Vagina (tissue), 2 donors: ENCODE data around the gene C1QTNF1. TPM values are rescaled to one million over a fixed set of nuclear protein-coding genes. Genes with fewer than 3 reads are reported as not detected.

Experiments
- DNase-seq, 2 donors: peaks; one replicate each; pipeline ENCODE4 v3.0.0-alpha.2; 2017; ENCODE audit errors: extremely low spot score in 2 of 2
- H3K27ac ChIP-seq: fragments of 200-600 bp; sonication (generic); one replicate; pipeline ENCODE4 v1.5.1; 2019
- H3K27me3 ChIP-seq: fragments of 200-600 bp; sonication (generic); one replicate; pipeline ENCODE4 v1.5.1; 2019
- H3K36me3 ChIP-seq, 2 donors: fragments of 200-600 bp; sonication (generic); one replicate each; pipeline ENCODE4 v1.5.1; 2017 to 2019
- H3K4me1 ChIP-seq: fragments of 200-600 bp; sonication (generic); one replicate; pipeline ENCODE4 v1.5.1; 2019
- H3K4me3 ChIP-seq, 2 donors: fragments of 200-600 bp; sonication (generic); 1 replicate in 1 of 2; 2 replicates in 1 of 2; pipeline ENCODE4 v1.5.1; 2016 to 2019
- H3K9me3 ChIP-seq: fragments of 200-600 bp; sonication (generic); one replicate; pipeline ENCODE4 v1.5.1; 2019
- POLR2A ChIP-seq, 2 donors: fragments of 450-650 bp; IDR thresholded peaks; one replicate each; pipeline ENCODE4 v1.6.1; 2017; ENCODE audit warnings: antibody characterized with exemption in 2 of 2, mild to moderate bottlenecking in 2 of 2, moderate library complexity in 2 of 2
- POLR2AphosphoS5 ChIP-seq, 2 donors: sonication (generic); formaldehyde crosslinking; IDR thresholded peaks; one replicate each; pipeline ENCODE4 v1.9.0; 2017; ENCODE audit warnings: antibody characterized with exemption in 2 of 2, mild to moderate bottlenecking in 2 of 2, low read depth in 1 of 2; ENCODE audit not compliant: insufficient read depth in 1 of 2
- intact Hi-C: fragments of 100-400 bp; cut with DNase I; formaldehyde crosslinking; loops from one replicate; pipeline ENCODE4 v1.15.1; 2023
- total RNA-seq: library from RNA; depleted of rRNA; stranded (reverse); fragments of >200 nt; gene quantifications from one replicate; pipeline ENCODE4 v1.2.3, GENCODE V29; 2016
- TF ChIP-seq, protein P1 (sequence below), 3 experiments: fragments of 450-650 bp in 2 of 3; fragments of 200-600 bp in 1 of 3; sonication (generic) in 1 of 3; IDR thresholded peaks; one replicate each; pipeline ENCODE4 v1.5.1; 2017 to 2019; ENCODE audit warnings: antibody characterized with exemption in 3 of 3, mild to moderate bottlenecking in 2 of 3, moderate library complexity in 2 of 3

Gene C1QTNF1
- total RNA-seq, 1 donor from 2014 or later: 30.7 TPM

DNA sequence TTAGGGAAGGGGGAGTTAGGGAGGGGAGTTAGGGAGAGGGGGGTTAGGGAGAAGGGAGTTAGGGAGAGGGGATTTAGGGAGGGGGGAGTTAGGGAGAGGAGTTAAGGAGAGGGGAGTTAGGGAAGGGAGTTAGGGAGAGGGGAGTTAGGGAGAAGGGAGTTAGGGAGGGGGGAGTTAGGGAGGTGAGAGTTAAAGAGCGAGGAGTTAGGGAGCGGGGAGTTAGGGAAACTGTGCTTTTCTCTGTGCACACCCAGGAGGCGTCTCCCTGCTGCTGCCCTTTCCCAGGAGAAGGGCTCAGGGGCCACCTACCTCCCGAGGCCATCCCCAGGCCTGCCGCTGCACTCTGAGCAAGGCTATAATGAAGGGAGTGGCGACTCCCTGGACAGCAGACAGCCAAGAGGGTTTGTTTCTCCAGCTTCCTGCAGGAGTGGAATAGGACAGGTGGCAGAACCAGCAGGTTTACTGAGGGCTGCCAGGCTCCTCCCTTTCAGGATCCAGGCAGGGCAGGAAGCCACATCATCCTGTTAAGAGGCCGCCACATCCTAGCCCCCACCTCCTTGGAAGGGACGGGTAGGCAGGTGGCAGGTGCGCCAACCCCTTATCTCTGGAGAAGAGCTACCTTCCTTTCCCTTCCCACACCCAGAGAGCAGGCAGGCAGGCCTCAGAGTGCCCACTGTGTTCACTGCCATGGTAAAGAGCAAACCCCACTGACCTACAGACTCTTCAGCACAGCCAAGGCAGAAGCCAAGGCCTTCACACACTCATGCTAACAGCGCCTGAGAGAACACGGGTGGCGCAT, 18.7 kb upstream of the C1QTNF1 start:
- Histone ChIP-seq H3K27ac (no peak overlapping the region), H3K27me3 (no peaks in the 10 kb centered on the region), H3K4me3 (no peak overlapping the region), H3K4me1 (peaks cover 51% of the 10 kb centered on the region), H3K9me3 (no peaks in the 10 kb centered on the region), H3K36me3 (peaks cover 0 to 8% of the 10 kb centered on the region in 2 donors)
- TF ChIP-seq POLR2AphosphoS5 (IDR thresholded peaks at IDR 0.05; ENCODE audit: insufficient read depth in 1 of 2, low read depth in 1 of 2) (no peak), POLR2A (IDR thresholded peaks at IDR 0.05) (no peak)
- TF ChIP-seq, protein P1, sequence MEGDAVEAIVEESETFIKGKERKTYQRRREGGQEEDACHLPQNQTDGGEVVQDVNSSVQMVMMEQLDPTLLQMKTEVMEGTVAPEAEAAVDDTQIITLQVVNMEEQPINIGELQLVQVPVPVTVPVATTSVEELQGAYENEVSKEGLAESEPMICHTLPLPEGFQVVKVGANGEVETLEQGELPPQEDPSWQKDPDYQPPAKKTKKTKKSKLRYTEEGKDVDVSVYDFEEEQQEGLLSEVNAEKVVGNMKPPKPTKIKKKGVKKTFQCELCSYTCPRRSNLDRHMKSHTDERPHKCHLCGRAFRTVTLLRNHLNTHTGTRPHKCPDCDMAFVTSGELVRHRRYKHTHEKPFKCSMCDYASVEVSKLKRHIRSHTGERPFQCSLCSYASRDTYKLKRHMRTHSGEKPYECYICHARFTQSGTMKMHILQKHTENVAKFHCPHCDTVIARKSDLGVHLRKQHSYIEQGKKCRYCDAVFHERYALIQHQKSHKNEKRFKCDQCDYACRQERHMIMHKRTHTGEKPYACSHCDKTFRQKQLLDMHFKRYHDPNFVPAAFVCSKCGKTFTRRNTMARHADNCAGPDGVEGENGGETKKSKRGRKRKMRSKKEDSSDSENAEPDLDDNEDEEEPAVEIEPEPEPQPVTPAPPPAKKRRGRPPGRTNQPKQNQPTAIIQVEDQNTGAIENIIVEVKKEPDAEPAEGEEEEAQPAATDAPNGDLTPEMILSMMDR (IDR thresholded peaks at IDR 0.05): no peak
- intact Hi-C loops: no loop called here
- no peak for DNase-seq

DNA sequence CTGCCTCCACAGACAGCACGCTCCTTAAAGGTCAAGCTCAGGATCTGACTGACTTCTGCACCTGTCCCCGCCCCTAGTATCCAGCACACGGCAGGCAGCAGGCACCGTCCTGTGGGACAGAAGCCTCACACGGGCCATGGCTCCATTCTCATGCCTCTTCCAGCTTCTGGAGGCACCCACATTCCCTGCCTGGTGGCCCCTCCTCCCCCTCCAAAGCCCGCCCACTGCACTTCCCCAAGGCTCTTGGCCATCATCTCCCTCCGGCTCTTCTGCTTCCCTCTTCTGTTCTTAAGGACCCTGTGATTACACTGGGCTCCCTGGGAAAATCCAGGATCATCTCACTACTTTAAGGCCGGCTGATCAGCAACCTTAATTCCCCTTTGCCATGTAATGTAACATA, 17.9 kb upstream of the C1QTNF1 start:
- TF ChIP-seq, protein P1 (IDR thresholded peaks at IDR 0.05): no peak
- no peak overlapping the region for H3K27ac ChIP-seq
- DNase-seq: no peak
- intact Hi-C loops: no loop called here
- H3K9me3 ChIP-seq: no peaks in the 10 kb centered on the region
- no peak overlapping the region for H3K4me3 ChIP-seq
- no peaks in the 10 kb centered on the region for H3K27me3 ChIP-seq
- peaks cover 54% of the 10 kb centered on the region for H3K4me1 ChIP-seq
- peaks cover 0 to 8% of the 10 kb centered on the region in 2 donors for H3K36me3 ChIP-seq

DNA sequence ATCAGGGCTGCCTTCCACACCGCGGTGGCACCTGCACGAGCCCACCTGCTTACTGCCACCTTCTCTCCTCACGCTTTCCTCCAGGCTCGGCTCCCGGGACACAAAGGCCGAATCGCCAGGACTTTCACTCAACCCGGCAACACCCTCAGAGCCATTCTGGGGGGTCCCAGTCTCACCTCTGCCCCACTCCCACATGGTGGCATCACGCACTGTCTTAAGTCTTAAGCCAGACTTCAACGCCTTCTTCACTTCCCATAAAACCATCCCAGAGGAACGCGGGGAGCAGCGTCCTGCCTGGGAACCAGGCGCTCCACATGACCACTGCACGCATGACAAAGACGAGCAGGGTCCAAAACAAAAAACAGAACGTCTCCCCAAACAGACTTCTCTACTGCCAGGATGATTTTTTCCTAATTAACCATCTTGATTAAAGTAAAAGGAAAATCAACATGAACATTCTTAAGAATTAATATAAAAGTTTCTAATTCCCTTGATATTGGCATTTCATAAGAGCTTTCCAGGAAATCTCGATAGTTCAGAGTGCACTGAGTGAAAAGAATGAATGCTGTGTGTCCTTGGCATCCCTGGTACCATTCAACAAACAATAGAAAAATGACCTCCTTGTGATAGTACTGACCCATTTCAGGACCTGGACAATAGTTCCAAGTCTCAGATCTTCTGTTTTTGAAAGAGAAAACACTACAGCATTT, 17.0 kb upstream of the C1QTNF1 start:
- Histone ChIP-seq H3K9me3 (no peaks in the 10 kb centered on the region), H3K4me3 (no peak overlapping the region), H3K27ac (no peak overlapping the region), H3K27me3 (no peaks in the 10 kb centered on the region), H3K4me1 (peaks cover 54% of the 10 kb centered on the region), H3K36me3 (peaks cover 0 to 8% of the 10 kb centered on the region in 2 donors)
- intact Hi-C loops: no loop called here
- DNase-seq: no peak
- TF ChIP-seq, protein P1 (IDR thresholded peaks at IDR 0.05): no peak
- TF ChIP-seq POLR2AphosphoS5 (IDR thresholded peaks at IDR 0.05; ENCODE audit: insufficient read depth in 1 of 2, low read depth in 1 of 2): no peak
- TF ChIP-seq POLR2A (IDR thresholded peaks at IDR 0.05): no peak

DNA sequence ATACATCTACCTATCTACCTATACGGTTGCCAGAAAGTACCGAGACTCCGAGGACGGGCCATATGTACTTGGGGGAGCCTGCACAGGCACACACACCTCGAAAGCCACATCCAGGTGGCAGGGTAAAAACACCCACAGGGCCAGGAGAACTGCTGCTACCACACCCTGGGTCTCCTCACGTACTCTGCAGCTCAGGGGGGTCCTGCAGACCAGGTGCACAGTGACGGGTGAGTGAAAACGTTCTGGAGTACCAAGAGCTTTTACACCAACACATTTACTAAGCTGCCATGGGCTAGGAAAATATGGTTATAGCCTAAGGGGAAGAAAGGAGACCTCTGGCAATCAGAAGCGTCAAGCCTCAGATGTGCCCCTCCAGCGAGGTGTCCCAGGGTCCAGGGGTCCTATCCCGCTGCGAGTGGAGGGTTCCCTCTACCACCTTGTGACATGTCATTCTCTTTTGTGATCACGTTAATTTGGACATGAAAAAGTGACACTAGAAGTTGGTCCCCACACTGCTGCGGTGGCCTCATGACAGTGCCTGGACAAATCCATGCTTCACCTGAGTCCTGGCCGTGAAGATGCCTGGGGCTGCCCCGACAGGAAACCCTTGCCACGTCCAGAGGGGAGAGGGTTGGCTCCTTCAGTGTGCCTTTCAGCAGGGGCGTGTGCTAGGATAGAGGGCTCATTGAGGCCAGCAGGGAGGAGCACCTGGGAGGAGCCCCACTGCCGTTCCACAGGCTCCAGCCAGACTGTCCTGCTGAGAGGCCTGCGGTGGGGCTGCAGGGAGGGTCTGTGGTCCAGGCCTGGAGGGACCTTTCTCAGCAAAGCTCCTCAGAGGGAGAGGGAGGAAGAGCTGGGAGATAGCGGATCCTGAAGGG, 16.2 kb upstream of the C1QTNF1 start:
- Histone ChIP-seq H3K9me3 (no peaks in the 10 kb centered on the region), H3K27me3 (no peaks in the 10 kb centered on the region), H3K4me3 (peak overlapping the region in 1 of 2 donors; percentile 73), H3K36me3 (peaks cover 0 to 8% of the 10 kb centered on the region in 2 donors), H3K27ac (no peak overlapping the region), H3K4me1 (peaks cover 54% of the 10 kb centered on the region)
- intact Hi-C loops: no loop called here
- DNase-seq: no peak
- TF ChIP-seq, protein P1 (IDR thresholded peaks at IDR 0.05): no peak
- TF ChIP-seq POLR2A (IDR thresholded peaks at IDR 0.05): no peak
- TF ChIP-seq POLR2AphosphoS5 (IDR thresholded peaks at IDR 0.05; ENCODE audit: insufficient read depth in 1 of 2, low read depth in 1 of 2): no peak
